Stimulated activated effector memory CD8-positive, alpha-beta T cell treated with anti-CD3 and anti-CD28 coated beads, Interleukin-12 subunit alpha, Interleukin-12 subunit beta, amount 100 ng/mL, for 72 hours (primary cell): ENCODE measurements around the gene CDC5L.
"Not testable (repeated sequence)": the region's sequence is repeated elsewhere in the genome, so short reads cannot be mapped to it uniquely, and the experiment has no call there.

Experiments used
- ATAC-seq: fragments of 150-1000 bp; cut with Tn5 transposase; 2 replicates; pipeline ENCODE4 v1.10.0; 2021
- DNase-seq, 2 donors: peaks; one replicate each; pipeline ENCODE4 v3.0.0; 2021 to 2022; ENCODE audit warnings: low spot score in 2 of 2
- H3K27ac Mint-ChIP-seq: one replicate; pipeline ENCODE4 v1.8.0; 2022; ENCODE audit warnings: mild to moderate bottlenecking, mixed read lengths
- H3K36me3 Mint-ChIP-seq: one replicate; pipeline ENCODE4 v1.8.0; 2022; ENCODE audit warnings: mild to moderate bottlenecking, mixed read lengths
- H3K4me1 Mint-ChIP-seq: one replicate; pipeline ENCODE4 v1.8.0; 2022; ENCODE audit warnings: mixed read lengths
- H3K4me3 Mint-ChIP-seq: one replicate; pipeline ENCODE4 v1.8.0; 2022; ENCODE audit warnings: mild to moderate bottlenecking, mixed read lengths
- H3K9me3 Mint-ChIP-seq: one replicate; pipeline ENCODE4 v1.8.0; 2022; ENCODE audit warnings: mixed read lengths

Gene CDC5L

GRCh38 chr6:44449181-44449580, 61.7 kb downstream of the CDC5L start:
- ATAC-seq, H3K4me1 Mint-ChIP-seq, DNase-seq, H3K9me3 Mint-ChIP-seq, H3K4me3 Mint-ChIP-seq, H3K27ac Mint-ChIP-seq: not testable (repeated sequence)
- H3K36me3 Mint-ChIP-seq, result peaks cover 50% of the 10 kb centered on the region

DNA sequence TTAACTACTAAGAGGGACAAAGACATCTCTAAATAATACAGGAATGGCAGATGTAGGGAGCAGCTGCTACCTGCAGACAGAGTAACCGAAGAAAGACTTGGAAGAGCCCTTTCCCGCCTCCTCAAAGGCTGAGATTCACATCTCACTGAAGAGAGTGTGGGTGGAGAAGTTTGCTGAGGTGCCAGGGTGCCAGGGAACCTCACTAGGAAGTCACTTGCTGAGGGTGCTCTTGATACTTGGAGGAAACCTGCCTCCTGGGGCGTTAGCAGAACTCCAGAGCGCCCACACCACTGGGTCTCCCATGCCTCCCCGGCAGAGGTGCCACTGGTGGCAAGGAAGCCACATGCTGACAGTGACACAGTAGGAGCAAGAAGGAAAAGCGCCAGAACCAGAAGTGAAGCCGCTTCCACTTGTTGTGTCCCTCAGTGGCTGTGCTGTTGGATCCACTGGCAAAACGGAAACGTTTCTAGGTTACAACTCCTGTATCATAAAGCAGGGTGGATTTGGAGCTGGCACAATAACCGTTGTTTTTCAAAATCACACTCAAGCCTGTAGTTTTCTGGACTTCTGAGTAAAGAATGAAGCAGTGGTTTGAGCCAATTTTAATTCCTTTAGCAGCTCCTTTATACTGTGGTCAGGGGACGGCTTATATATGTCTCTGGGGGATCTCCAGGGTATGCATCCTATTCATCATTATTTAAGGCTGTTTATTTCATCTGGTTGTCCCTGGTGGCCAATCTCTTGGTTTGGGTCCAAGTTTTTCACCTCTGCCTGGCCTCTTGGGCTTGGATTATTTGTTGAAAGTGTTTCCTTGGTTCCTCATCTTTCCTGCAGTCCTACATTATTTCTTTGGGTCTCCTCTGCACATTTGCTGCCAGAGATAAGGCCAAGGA, 64.5 kb downstream of the CDC5L start:
- Mint-ChIP-seq H3K4me1 (no peaks in the 10 kb centered on the region), H3K9me3 (no peaks in the 10 kb centered on the region), H3K27ac (no peak overlapping the region), H3K36me3 (peaks cover 33% of the 10 kb centered on the region), H3K4me3 (no peak overlapping the region)
- ATAC-seq (no peak), DNase-seq (no peak)

- H3K36me3 Mint-ChIP-seq, result peaks cover 26% of the 10 kb centered on the region
- no peak for ATAC-seq
Observed at GRCh38 chr6:44452725-44453124, 65.2 kb downstream of the CDC5L start.

DNA sequence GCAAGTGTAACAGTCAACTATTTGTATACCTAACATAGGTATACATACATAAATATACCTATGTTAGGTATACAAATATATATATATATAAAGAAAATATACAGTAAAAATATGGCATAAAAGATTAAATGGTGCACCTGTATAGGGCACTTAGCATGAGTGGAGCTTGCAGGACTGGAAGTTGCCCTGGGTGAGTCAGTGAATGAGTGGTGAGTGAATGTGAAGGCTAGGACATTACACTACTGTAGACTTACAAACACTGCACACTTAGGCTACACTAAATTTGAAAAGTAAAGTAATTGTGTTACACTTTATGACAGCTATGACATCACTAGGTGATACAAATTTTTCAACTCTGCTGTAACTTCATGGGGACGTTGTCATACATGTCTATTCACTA, 65.6 kb downstream of the CDC5L start:
- no peaks in the 10 kb centered on the region for H3K4me1 Mint-ChIP-seq

More at GRCh38 chr6:44452725-44453124, 65.2 kb downstream of the CDC5L start:
- no peak for DNase-seq
- H3K9me3 Mint-ChIP-seq, result no peaks in the 10 kb centered on the region
- no peaks in the 10 kb centered on the region for H3K4me1 Mint-ChIP-seq
- H3K27ac Mint-ChIP-seq, result no peak overlapping the region
- no peak overlapping the region for H3K4me3 Mint-ChIP-seq

GRCh38 chr6:44454198-44454597, 66.7 kb downstream of the CDC5L start:
- Mint-ChIP-seq H3K9me3 (no peaks in the 10 kb centered on the region), H3K4me3 (no peak overlapping the region), H3K36me3 (peaks cover 19% of the 10 kb centered on the region), H3K27ac (no peak overlapping the region), H3K4me1 (no peaks in the 10 kb centered on the region)
- DNase-seq, result no peak
- ATAC-seq, result no peak

More for the DNA sequence above, 65.6 kb downstream of the CDC5L start:
- Mint-ChIP-seq H3K27ac (no peak overlapping the region), H3K4me3 (no peak overlapping the region), H3K9me3 (no peaks in the 10 kb centered on the region), H3K36me3 (peaks cover 22% of the 10 kb centered on the region)
- no peak for DNase-seq
- no peak for ATAC-seq

- ATAC-seq, result peak; percentile 81
- H3K27ac Mint-ChIP-seq, result peak overlapping the region; percentile 24
- H3K4me3 Mint-ChIP-seq, result no peak overlapping the region
Observed at GRCh38 chr6:44456070-44456965, 68.8 kb downstream of the CDC5L start.

DNA sequence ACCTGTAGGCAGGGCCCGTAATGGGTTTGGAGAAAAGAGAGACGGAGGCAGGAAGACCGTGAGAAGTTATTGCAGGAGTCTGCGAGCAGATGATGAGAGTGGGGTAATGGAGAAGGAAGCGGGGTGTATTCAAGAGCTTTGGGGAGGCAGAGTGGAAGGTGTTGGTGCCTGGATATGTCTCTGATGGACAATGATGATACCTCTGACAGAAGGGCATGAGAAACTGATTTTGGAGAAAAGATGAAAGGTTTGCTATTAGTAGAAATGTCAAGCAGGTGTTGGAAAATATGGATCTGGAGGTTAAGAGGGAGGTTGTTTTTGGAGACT, 69.4 kb downstream of the CDC5L start:
- Mint-ChIP-seq H3K4me3 (no peak overlapping the region), H3K27ac (no peak overlapping the region), H3K9me3 (no peaks in the 10 kb centered on the region), H3K4me1 (no peaks in the 10 kb centered on the region), H3K36me3 (peaks cover 5% of the 10 kb centered on the region)
- ATAC-seq (no peak), DNase-seq (no peak)

More at GRCh38 chr6:44456070-44456965, 68.8 kb downstream of the CDC5L start:
- peaks cover 10% of the 10 kb centered on the region for H3K36me3 Mint-ChIP-seq
- no peak for DNase-seq
- no peaks in the 10 kb centered on the region for H3K9me3 Mint-ChIP-seq
- no peaks in the 10 kb centered on the region for H3K4me1 Mint-ChIP-seq

- no peaks in the 10 kb centered on the region for H3K4me1 Mint-ChIP-seq
- H3K4me3 Mint-ChIP-seq, result no peak overlapping the region
- peaks cover 5% of the 10 kb centered on the region for H3K36me3 Mint-ChIP-seq
- DNase-seq (no peak), ATAC-seq (no peak)
- H3K27ac Mint-ChIP-seq, result no peak overlapping the region
- H3K9me3 Mint-ChIP-seq, result no peaks in the 10 kb centered on the region
Observed at GRCh38 chr6:44457596-44457995, 70.1 kb downstream of the CDC5L start.

GRCh38 chr6:44458551-44458950, 71.0 kb downstream of the CDC5L start:
- ATAC-seq, result no peak
- peaks cover 5% of the 10 kb centered on the region for H3K36me3 Mint-ChIP-seq
- no peaks in the 10 kb centered on the region for H3K9me3 Mint-ChIP-seq
- H3K4me1 Mint-ChIP-seq, result no peaks in the 10 kb centered on the region
- no peak overlapping the region for H3K4me3 Mint-ChIP-seq
- no peak for DNase-seq
- no peak overlapping the region for H3K27ac Mint-ChIP-seq

GRCh38 chr6:44462335-44462734, 74.8 kb downstream of the CDC5L start:
- no peak overlapping the region for H3K27ac Mint-ChIP-seq
- no peaks in the 10 kb centered on the region for H3K36me3 Mint-ChIP-seq
- H3K4me1 Mint-ChIP-seq, result no peaks in the 10 kb centered on the region
- ATAC-seq, result no peak
- no peak overlapping the region for H3K4me3 Mint-ChIP-seq
- DNase-seq, result peak in 1 of 2 donors; percentile 41
- H3K9me3 Mint-ChIP-seq, result no peaks in the 10 kb centered on the region

- Mint-ChIP-seq H3K36me3 (no peaks in the 10 kb centered on the region), H3K27ac (no peak overlapping the region), H3K4me1 (no peaks in the 10 kb centered on the region), H3K4me3 (no peak overlapping the region), H3K9me3 (no peaks in the 10 kb centered on the region)
- ATAC-seq (peak; percentile 59), DNase-seq (peak in 1 of 2 donors; percentile 40)
Observed at GRCh38 chr6:44462797-44463727, 75.6 kb downstream of the CDC5L start.

DNA sequence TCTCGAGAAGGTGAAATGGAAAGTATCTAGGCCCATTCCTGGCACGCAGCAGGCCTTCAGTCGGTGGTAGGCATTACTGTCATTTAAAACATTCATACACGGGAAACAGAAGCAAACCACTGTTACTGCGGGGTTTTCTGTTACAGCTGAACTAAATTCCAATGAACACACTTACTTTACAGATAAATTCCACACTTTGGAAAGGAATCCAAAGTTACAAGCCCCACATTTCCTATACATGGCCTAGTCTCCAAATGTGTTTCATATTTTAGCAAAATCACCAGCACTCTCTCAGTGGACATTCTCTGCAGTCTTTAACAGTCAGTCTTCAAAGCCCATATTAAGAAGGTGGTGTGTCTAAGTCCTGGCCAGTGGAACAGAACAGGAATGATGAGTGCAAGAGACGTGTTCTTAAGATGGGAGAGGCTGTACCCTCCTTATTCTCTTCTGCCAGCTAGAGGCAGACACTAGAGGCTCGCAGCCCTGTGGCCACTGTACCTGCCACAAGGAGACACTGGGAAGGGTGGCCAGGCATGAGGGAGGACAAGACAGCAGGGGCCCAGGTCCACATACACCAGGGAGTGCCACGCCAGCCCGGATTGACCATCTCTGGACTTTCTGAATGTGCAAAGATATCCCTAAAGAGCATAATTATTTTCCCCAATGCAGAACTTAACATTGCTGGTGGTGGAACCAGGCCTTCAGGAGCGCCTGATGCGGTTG, 76.4 kb downstream of the CDC5L start:
- no peak overlapping the region for H3K4me3 Mint-ChIP-seq
- H3K4me1 Mint-ChIP-seq, result no peaks in the 10 kb centered on the region
- no peaks in the 10 kb centered on the region for H3K9me3 Mint-ChIP-seq
- DNase-seq (no peak), ATAC-seq (no peak)
- H3K36me3 Mint-ChIP-seq, result no peaks in the 10 kb centered on the region
- H3K27ac Mint-ChIP-seq, result no peak overlapping the region

- Mint-ChIP-seq H3K27ac (no peak overlapping the region), H3K9me3 (no peaks in the 10 kb centered on the region), H3K4me3 (no peak overlapping the region), H3K36me3 (no peaks in the 10 kb centered on the region), H3K4me1 (no peaks in the 10 kb centered on the region)
- DNase-seq, result no peak
- no peak for ATAC-seq
Observed at GRCh38 chr6:44464527-44465310, 77.2 kb downstream of the CDC5L start.

DNA sequence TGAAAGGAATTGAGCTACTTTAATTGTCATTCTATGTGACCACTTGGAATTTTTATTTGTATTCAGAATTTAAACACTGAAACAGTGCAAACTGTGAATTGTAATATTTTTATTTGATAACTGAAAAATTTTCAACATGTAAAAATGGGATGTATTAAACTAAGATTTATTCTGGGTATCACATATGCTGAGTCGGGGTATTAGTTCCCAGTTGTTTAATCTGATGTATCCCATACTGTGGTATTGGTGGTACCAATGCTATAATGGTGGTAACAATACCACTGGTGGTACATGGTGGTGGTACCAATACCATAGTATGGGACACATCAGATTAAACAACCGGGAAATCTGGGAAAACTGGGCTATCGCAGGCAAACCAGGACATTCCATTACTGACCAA, 79.4 kb downstream of the CDC5L start:
- no peak for ATAC-seq

More for the DNA sequence above, 79.4 kb downstream of the CDC5L start:
- H3K9me3 Mint-ChIP-seq, result no peaks in the 10 kb centered on the region
- DNase-seq, result no peak
- no peak overlapping the region for H3K27ac Mint-ChIP-seq
- no peak overlapping the region for H3K4me3 Mint-ChIP-seq
- no peaks in the 10 kb centered on the region for H3K4me1 Mint-ChIP-seq
- H3K36me3 Mint-ChIP-seq, result no peaks in the 10 kb centered on the region
